OCI-M2 (cell line): ENCODE results near the gene LRRN2.
"Not testable (repeated sequence)": the region's sequence is repeated elsewhere in the genome, so short reads cannot be mapped to it uniquely, and the experiment has no call there.

ENCODE experiments used
- DNase-seq: peaks from one replicate; lab custom pipeline; 2025; ENCODE audit not compliant: unreplicated experiment; lab: John Stamatoyannopoulos, UW

The LRRN2 gene

DNA sequence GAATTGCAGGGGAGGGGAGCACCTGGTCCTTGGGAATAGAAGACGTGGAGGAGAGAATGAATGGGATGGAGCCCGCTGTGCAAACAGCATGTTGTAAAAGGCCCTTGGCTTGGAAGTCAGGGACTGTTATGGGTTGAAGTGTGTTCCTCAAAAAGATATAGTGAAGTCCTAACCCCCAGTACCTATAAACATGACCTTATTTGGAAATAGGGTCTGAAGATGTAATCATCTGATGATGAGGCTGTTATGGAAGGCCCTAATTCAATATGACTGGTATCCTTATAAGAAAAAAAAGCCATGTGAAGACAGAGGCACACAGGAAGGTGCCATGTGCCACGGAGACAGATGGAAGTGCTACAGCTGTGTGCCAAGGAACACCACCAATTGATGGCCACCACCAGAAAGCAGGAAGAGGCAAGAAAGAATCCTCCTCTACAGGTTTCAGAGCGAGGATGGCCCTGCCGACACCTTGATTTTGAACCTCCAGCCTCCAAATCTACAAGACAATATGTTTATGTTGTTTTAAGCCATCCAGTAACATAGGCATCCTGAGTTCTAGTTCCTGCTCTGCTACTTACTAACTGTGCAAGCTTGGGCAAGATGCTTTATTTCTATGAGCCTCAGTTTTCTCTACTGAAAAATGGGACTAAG, 51.2 kb downstream of the LRRN2 start:
- no peak for DNase-seq

DNA sequence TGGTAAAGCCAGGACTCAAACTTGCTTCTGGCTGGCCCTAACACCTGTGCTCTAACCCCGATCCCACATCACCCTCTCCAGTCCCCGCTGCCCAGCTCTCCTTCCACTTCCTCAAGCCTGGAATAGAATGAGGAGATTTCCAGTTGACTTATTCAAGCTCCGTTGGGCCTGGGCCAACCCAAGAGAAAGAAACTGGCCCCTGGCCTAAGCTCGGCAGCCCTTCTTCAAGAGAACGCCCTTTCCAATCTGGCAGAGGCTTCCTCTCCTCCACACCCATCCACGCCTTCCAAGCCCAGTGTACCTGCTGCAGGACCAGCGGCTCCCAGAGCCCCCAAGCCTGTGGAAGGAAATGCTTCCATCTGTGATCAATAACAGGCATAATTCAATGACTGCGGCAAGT, 51.9 kb downstream of the LRRN2 start:
- no peak for DNase-seq

DNA sequence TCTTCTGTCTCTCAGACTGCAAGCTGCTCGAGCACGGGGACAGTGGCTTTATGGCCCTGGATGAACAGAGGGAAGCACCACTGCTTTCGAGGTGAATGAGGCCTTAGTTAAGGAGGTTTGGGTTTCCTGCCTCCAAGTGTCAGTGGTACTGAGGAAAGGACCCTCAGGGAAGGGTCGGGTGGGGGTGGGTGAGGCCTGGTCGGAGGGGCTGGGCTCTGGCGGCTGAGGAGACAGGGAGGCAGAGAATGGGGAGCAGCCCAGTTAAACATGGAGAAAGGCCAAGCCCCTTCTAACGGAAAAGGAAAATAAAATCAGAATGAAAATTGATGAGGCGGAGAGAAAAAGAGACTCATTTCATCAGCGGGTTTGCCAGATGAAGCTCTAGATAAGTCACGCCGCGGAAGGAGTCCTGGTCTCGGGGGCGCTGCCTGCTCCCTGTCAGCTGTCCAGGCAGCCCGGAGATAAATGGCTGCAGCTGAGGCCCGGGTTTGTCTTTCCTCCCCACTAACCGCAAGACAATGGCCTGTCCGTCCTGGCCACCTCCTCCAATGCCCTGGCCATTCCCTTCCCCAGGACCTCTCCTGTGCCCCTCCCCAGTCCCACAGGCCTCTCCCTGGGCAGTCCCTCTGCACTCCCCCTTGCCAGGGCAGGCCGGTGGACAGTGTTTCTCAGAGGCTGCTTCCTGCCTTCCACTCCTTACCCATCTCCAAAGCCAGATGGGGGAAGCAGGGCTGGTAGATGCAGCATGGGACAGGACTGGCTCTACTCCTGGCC, 55.2 kb downstream of the LRRN2 start:
- no peak for DNase-seq

DNA sequence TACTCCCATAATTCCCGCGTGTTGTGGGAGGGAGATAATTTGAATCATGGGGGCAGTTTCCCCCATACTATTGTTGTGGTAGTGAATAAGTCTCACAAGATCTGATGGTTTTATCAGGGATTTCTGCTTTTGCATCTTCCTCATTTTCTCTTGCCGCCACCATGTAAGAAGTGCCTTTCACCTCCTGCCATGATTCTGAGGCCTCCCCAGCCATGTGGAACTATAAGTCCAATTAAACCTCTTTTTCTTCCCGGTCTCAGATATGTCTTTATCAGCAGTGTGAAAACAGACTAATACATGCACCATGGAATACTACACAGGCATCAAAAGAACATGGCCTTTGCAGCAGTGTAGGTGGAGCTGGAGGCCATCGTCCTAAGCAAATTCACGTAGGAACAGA, 56.1 kb downstream of the LRRN2 start:
- not testable (repeated sequence) for DNase-seq

DNA sequence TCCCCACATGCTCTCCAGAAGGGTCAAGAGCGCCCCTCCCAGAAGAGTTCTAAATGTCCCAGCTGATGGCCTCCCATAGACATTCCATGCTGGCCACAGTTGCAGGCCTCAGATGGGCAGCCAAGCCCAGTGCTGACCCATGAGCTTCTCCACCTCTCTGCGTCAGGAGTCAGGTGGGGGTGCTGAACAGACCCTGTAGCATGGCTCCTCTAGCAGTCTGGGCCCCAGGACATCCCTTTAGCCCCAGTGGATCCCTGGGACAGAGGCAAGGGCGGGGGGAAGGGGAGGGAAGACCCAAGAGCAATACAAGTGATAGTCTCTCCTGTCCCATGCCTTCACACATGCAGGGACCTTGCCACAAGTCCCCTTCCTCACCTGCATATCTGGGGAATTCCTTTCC, 56.7 kb downstream of the LRRN2 start:
- DNase-seq, result no peak

DNA sequence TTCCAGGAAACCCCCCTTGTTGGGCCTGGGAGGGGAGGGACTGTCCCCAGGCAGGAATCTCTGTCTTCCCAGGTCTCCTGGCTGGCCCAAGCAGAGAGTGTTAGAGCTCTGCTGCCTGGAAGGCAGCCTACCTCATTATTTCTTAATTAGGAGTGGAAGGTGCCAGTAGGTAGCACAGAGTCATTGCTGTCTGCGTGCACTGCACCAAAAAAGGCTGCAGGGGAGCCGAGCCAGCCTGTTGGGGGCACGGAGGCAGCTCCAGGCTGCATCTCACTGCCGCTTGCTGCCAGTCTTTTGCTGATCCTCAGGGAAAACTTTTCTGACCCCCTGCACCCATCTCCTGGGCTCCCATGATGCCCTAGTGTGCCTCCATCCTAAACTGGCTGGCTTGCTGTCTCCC, 58.1 kb downstream of the LRRN2 start:
- no peak for DNase-seq

DNA sequence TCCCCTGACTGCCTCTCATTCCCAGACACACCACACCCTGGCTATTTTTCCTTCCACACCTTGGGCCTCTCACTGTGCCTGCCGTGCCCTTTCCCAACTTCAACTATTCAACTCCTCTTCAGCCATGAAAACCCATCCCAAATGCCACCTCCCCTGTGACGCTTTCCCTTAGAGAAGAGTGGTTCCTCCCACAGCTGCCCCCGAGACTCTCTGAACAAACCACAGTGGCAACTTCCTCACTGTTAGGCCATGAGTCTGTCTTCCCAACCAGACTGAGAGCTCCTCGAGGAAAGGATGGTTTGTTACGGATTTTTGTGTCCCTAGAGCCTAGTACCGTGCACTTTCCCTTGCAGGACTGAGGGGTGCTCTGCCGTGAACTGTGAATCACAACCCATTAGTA, 59.2 kb downstream of the LRRN2 start:
- no peak for DNase-seq

DNA sequence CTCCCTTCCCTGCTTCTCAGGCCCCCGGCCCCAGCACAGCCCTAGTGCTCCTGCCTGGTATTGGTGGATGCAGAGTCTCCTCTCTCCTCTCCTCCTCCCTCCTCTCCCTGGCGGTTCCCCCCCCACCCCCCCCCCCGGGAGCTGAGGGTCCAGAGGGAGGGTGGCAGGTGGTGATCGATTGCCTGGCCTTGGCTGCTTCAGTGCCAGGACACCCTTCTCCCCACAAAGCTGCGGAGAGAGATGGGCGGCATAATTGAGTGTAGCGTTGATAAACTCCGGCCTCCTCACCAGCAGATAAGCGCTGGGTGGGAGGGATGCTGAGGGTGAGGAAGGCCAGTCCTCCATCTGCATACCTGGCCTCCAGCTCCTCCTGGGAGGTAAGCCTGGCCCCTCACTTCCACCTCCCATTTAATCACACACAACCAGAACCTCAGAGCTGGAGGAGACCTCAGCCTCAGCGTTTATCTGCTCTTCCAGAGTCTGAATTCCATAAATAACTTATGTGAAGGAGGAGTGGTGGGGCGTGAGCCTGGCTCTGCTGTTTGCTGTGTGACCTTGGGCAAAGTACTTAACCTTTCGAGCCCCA, 60.8 kb downstream of the LRRN2 start:
- no peak for DNase-seq

DNA sequence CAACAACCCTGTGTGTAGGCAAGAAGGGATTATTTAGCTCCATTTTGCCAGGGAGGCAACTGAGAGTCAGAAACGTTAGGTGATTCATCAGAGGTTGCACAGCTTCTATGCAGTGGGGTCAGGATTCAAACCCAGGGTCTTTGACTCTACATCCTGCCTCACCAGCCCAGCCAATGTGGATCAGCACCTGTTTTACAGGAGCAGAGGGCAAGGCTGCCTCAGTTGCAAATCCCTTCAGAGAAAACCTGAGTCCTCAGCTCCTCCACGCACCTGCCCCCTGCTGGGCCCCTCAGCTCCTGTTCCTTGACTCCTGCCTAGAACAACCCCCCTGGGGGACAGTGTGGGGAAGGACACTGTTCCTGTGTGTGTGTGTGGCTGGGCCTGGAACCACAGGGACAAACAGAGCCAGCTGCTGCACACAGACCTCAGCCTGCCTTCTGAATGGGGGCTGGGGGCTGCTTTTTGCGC, 61.6 kb downstream of the LRRN2 start:
- no peak for DNase-seq

DNA sequence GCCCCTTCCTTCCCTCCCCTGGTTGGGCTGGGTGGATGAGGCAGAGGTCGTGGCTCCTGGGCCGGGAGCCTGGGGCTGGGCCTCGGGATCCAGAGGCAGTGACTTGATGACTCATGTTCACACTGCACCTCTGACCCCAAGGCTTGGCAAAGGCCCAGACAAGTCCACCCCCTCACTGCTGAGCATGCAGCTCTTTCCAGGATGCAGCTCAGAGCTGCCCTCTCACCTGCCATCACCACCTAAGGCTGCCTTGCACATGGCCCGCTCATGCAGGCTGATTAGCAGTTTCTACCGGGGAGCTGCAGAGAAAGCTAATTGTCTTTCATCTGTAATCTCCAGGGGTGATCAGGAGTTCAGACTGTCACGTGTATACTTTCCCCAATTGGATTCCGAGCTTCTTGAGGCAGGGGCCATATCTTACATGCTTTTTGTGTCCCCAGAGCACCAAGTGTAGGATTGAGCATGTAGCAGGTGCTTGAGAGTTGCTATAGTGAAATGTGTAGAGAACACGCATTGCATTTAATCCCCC, 62.1 kb downstream of the LRRN2 start:
- no peak for DNase-seq

DNA sequence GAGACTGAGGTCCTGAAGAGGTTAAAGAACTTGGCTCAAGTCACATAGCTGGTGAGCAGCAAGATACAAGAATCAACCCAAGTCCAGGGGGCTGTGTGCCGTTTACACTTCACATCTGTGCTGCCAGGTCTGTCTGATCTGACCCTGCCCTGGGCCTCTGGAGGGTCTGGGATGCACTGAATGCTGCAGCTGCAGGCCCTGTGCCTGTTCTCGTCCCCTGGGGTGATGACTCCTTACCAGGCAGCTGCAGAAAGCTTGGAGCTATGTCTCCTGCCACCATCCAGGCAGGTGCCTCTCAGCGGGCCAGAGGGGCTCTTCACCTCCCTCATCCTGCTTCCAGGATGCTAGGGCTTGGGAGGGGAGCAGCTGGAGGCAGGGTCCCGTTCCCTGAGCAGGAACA, 63.5 kb downstream of the LRRN2 start:
- no peak for DNase-seq

DNA sequence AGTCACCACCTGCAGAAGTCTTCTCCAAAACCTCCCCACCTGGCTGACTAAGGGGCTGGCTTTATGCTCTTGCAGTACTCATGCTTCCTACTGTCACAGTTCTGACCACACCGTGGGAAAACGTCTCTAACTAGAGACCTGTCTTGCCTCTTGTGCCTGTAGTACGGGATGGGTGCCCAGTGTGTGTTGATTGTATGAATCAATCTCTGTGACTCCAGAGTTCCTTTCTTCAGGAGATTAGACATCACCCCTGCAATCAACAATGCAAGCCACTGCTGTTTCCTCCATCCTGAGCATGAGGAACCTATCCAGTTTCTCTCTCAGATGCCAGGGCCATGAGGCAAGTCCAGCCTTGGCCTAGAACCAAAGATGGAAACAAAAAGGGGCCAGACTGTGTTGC, 64.1 kb downstream of the LRRN2 start:
- no peak for DNase-seq

DNA sequence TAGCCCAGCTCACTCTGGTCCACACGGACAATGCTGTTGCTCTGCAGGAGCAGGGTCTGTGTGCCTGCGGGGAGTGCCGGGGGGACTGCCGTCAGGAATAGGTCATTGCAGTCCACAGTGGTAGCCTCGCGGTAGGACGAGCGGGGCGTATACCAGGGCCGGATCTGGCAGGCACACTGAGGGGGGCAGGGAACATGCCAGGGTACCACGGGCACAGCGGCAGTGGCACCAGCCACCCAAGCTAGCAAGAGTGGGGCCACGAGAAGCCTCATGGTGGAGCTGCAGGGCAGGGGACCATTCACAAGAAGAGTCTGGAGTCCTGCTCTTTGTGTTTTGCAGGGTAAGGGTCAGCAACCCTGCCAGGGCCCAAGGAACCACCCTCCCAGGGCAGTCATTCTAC, 65.8 kb downstream of the LRRN2 start:
- DNase-seq, result no peak

DNA sequence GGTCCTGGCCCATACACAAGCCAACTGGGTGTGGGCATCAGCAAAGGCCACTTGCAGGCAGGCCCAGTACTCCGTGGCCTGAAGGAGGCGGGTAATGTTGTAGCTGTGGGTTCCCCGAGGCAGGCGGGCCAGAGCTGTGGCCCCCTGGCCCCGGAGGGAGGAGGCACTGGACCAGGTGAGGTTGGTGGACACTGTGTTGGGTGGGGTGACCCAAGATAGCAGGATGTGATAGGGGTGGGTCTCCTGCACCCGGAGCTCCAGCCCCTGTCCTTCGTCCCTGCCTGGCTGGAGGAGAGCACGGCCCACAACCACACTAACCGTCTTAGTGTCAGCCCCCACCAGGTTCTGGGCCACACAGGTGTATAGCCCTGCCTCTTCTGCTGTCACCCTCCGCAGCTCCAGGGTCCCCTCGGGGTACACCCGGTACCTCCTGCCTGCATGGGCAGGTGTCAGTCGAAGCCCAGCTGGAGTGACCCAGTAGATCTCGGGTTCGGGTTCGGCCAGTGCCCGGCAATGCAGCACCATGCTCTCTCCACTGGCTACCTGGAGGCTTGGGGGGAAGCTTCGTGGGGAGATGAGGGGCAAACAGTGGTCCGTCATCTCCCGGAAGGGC, 67.3 kb downstream of the LRRN2 start:
- DNase-seq, result no peak

DNA sequence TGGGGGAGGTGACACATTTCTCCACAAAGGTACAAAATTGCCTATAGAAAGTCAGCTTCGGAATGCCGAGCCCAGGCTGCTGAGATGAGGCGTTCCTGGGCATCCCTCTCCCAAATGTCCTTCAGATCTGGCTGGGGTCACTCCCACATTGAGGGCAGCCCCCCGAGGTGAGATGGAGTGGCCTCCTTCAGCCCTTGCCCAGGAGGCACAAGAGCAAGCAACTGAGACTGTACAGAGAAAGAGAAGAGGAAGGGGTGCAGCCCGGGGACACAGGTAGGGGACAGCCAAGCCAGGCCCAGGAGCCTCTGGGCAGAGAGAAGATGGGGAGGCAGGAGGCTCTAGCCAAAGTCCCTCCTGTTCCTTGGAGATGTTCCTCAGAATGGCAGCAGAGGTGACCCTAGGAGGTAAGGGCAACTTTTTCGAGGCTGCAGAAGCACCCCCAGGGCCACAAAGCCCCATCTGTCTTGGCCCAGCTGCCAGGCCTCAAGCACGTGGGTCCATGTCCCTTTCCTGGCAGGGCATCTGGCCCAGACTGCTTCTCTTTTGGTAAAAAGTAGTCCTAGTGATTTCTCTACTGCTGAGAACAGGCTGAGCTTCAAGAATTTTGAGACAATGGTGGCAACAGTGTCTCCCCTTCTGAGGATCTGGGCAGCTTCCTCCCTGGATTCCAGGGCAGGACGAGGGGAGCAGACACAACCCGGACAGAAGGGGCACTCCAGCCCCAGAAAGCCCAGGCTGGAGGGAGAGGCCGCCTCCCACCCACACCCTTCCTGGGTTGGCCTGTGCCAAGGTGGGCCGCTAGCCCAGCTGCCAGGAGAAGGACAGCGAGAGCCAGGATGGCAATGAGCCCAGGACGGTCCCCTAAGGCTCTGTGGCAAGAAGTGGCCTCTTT, 68.0 kb downstream of the LRRN2 start:
- no peak for DNase-seq

DNA sequence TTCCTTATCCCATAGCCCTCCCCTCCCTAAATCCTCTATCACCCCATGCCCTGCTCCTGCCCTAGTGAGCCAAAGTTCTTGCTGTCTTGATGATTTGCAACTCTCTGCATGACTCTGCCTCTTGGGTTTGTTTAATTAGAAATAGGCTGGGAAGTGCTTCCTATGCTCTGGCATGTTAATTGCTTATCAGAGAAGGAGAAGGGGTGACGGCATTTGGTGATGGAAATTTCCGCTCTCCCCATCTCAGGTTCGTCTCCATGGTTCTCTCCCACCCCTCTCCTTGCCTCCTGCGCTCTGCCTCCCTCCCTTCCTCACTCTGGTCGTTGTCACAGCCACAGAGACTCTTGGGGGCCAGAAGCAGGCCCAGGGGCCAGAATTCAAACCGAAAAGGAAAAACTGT, 68.9 kb downstream of the LRRN2 start:
- no peak for DNase-seq

DNA sequence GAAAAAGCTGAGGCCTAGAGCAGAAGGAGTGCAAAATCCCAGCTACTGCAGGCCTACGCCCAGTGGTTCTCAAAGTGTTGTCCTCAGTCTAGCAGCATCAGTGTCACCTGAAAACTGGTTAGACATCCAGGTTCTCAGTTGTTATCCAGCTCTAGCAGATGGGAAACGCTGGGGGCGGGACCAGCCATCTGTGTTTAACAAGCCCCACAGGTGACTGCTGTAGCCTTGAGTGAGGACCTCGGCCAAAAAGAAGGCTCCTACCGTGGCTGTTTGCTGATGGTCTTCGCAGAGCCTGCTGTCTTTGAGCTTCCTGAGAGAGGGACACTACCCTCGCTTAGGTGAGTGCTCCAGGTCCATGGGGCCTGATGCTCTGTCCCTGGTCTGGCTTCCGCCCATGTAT, 69.7 kb downstream of the LRRN2 start:
- no peak for DNase-seq

DNA sequence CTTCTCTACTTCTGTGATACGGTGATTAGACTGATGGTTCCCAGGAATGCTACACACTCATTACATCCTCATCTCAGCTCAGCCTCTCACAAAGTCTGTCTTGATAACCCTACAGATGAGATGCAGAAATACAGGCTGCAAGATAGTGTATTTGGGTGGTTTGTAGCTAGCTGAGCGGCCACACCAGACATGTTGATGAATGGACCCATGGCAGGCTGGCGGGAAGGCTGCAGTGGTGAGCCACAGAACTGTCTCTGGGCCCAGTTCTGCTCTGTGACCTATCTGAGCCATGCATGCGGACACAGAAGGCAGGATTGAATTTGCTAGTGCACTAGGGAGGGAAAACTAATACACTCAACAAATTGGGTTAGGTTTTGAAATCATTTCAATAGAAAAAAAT, 71.9 kb downstream of the LRRN2 start:
- no peak for DNase-seq

DNA sequence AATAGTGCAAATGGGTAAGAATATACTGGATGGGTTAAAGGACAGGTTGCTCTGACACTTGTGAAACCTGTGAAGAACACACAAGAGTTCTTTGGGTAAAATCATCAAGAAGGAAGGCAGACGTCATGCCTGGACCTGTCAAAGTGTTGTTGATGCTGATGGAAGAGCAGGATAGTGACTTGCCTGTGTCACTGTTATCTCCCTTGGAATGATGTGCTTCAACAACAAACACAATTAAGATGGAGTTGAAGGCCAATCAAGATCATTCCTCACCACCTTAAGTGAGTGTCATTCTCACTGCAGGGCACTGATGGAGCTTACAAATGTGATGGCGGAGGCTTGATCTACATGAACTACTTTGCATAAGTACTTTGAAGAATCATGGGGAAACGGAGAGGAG, 73.2 kb downstream of the LRRN2 start:
- DNase-seq, result no peak

DNA sequence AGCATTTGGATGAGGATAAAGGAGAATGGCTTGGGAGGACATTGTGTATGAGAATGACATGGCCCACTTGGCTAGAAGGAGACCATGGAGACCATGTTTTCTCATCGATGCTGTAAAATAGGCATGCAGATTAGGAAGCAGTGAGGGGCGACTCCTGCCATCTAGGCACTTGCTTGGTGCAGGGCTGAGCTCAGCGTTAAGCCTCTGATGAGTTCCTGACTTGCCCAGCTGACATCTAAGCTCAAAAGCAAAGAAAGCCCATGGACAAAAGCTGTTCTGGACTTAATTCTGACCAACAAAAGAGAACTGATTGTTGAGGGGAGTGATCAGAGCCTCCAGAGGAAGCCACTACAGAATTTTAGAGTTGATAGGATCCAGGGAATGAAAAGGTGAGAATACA, 74.5 kb downstream of the LRRN2 start:
- DNase-seq, result no peak

DNA sequence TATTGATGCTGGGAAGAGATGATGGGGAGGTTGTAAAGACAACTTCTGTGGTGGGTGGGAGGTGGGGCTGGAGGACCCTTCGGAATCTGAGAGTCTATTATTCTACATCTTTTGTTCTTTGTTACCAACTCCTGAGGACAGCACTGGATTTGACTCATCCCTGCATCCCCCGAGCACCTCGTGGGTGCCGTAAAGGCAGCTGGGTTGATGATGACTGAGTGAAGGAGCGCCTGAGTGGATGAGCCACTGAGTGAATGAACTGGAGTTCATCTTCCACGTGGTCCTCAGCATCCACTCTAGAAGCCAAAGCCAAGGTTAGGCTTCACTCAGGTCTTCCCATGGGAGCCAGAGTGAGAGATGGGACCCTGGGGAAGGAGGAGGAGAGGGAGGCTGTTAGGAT, 77.6 kb downstream of the LRRN2 start:
- no peak for DNase-seq
